Measurements from ENCODE around the gene BPIFB6.

- no peak for TF ChIP-seq CTCF (IDR thresholded peaks at IDR 0.05)
- no peak for TF ChIP-seq POLR2AphosphoS5 (IDR thresholded peaks at IDR 0.05)
- no peak for TF ChIP-seq EP300 (IDR thresholded peaks at IDR 0.05; ENCODE audit: low read depth)
Measured at GRCh38 chr20:33016581-33017109, 14.8 kb upstream of the BPIFB6 start.

Measured in transverse colon (tissue), 4 donors.